HG02870 (cell line): Measurements from ENCODE around the gene CTNND1.
"Not testable (repeated sequence)": the region's sequence is repeated elsewhere in the genome, so short reads cannot be mapped to it uniquely, and the experiment has no call there.

Experiments
- ATAC-seq: cut with Tn5 transposase; IDR thresholded peaks from one replicate; pipeline ENCODE4 v1.9.1; 2021; ENCODE audit warnings: mild to moderate bottlenecking, moderate library complexity; ENCODE audit not compliant: unreplicated experiment

CTNND1 gene, protein sequence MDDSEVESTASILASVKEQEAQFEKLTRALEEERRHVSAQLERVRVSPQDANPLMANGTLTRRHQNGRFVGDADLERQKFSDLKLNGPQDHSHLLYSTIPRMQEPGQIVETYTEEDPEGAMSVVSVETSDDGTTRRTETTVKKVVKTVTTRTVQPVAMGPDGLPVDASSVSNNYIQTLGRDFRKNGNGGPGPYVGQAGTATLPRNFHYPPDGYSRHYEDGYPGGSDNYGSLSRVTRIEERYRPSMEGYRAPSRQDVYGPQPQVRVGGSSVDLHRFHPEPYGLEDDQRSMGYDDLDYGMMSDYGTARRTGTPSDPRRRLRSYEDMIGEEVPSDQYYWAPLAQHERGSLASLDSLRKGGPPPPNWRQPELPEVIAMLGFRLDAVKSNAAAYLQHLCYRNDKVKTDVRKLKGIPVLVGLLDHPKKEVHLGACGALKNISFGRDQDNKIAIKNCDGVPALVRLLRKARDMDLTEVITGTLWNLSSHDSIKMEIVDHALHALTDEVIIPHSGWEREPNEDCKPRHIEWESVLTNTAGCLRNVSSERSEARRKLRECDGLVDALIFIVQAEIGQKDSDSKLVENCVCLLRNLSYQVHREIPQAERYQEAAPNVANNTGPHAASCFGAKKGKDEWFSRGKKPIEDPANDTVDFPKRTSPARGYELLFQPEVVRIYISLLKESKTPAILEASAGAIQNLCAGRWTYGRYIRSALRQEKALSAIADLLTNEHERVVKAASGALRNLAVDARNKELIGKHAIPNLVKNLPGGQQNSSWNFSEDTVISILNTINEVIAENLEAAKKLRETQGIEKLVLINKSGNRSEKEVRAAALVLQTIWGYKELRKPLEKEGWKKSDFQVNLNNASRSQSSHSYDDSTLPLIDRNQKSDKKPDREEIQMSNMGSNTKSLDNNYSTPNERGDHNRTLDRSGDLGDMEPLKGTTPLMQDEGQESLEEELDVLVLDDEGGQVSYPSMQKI

DNA sequence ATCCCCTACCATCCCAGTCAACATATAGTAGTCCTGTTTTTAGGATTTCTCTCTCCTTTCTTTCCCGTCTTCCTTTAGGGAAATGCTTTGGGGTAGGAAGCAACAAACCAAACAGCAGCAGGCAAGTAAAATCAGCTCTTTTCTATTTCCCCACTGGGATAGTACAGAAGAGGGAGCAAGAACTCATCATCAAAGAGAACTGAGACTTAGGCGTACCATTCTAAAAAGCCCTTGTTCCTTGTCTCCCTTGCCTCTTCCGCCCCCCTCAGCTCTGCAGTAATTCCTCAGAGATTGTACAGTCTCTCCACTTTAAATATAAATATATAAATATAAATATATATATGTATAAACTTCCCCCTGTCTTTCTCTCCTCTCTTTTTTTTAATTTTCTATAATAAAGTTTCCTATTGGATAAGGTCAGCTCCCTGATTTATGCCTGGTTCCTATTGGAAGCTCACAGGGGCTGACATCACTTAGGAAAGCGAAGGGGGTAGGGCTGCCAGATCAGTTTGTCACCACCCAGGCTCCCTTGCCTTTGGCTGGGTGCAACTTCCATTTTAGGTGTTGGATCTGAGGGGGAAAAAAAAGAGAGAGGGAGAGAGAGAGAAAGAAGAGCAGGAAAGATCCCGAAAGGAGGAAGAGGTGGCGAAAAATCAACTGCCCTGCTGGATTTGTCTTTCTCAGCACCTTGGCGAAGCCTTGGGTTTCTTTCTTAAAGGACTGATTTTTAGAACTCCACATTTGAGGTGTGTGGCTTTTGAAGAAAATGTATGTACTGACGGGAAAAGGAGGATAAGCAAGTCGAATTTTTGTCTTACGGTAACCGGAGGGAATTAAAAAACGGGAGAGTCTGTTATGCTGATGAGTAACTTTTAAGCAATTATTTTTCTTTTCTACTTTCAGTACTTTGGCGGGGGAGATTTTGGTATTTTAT is at the start of gene CTNND1:
Gene CTNND1, plus strand, starts transcription at position 502 of the 934 bp plus-strand sequence. CDS start 29,677 bp downstream, outside the sequence.
- ATAC-seq, result no peak

DNA sequence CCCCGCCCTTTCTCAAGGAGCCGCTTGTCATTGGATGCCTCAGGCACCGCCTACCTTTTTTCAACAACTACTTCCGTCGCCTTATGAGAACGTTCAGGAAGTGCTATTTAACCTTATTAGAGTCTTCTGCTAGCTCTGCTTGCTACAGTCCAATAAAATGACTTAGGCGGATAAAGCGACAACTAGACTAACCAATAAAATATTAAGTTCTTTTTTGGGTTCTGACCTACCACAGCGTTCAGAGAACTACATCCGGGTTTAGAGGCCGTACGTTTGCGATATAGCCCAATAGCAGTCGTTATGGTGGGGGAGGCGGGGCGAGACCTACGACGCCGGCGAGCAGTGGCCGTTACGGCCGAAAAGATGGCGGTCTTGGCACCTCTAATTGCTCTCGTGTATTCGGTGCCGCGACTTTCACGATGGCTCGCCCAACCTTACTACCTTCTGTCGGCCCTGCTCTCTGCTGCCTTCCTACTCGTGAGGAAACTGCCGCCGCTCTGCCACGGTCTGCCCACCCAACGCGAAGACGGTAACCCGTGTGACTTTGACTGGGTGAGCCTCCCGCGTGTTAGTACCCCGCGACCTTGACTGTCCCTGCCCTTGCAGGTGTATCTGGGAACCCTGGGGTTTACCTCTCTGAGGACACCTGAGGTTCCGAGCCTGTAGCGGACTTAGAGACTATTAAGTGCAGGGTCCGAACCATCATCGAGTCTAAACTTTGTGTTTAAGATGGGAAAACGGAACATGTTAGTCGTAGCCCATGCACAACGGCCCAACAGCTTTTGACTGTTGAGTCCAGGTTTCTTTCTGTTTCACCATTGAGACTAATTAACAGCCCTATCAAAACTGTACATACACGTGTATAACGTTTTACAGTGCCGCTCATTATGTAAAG is 49.1 kb upstream of the CTNND1 start, which contains the start of gene TMX2:
Gene TMX2, plus strand, starts transcription at position 338 of the 895 bp plus-strand sequence. Its CDS starts 26 bp downstream, at position 364.
- ATAC-seq, result peak; percentile 92

DNA sequence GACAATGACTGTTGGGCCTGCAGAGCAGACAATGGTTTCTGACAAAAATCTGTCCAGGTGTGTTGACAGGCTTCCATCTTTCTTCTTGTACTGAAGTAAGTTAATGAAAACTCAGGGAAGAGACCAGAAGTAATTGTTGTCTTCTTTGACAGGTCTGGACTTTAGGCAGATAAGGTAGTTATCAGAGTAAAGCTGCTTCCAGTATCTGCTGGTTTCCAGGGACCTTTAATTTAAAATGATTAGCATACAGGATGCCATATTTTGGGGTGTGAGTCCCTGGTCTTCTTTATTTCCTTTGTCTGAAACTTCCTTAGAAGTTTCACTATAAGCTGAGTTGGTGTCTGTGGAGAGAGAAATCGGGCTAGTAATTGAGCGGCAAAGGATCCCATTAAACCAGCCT is 47.8 kb upstream of the CTNND1 start:
- no peak for ATAC-seq

DNA sequence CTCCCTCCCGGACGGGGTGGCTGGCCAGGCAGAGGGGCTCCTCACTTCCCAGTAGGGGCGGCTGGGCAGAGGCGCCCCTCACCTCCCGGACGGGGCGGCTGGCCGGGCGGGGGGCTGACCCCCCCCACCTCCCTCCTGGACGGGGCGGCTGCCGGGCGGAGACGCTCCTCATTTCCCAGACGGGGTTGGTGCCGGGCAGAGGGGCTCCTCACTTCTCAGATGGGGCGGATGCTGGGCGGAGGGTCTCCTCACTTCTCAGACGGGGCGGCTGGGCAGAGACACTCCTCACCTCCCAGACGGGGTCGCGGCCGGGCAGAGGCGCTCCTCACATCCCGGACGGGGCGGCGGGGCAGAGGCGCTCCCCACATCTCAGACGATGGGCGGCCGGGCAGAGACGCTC is 44.9 kb upstream of the CTNND1 start:
- not testable (repeated sequence) for ATAC-seq

DNA sequence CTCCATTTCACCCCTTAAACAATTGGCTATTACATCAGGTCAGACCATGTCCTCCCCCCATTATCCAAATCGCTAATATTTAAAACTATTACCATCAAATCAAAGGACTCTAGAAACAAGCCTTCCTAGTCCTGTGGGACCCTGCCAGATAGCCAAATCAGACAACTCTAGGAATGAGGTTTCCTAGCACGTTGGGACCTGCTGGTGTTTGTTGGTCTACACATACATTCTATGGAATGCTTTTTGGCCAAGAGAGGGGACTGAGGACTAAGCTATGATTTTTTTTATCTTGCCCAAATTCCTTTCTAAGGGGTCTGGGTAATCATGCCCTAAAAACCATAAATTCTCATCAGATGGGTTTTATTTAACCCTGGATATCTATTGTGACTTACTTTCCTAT is 34.4 kb upstream of the CTNND1 start:
- no peak for ATAC-seq

DNA sequence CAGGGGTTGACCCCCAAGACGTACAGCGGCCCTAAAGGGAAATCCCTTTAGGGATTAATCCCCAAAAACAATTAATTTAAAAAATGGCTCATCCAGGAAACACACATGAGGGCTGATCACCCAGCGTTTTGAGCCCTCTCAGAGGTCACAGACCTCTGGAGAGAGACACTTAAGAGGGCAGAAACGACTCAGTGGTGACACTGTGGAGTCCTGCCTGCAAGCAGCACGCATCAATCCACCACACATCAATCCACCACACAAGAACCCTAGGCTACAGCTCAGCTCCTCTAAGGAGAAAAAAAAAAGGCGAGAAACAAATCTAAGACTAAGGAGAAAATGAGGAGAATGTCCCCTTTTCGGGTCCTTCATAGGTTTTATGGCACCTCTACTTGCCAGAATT is 32.8 kb upstream of the CTNND1 start:
- peak; percentile 43 for ATAC-seq

DNA sequence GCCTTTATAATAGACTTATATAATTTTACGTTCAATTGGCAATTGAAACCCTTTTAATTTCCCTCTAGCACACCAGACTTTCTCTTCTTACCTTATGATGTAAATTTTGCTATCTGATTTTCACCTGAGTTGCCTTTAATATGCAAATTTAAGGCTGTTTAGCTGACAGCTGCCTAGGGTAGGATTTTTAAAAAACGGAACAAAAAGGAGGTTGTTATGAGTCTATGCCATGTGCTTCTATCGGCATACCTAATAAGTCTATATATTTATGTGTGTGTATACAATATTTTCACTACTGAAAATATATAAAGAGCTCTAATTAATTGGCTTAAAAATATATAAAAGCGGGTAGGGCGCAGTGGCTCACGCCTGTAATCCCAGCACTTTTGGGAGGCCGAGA is 32.1 kb upstream of the CTNND1 start:
- peak; percentile 66 for ATAC-seq

DNA sequence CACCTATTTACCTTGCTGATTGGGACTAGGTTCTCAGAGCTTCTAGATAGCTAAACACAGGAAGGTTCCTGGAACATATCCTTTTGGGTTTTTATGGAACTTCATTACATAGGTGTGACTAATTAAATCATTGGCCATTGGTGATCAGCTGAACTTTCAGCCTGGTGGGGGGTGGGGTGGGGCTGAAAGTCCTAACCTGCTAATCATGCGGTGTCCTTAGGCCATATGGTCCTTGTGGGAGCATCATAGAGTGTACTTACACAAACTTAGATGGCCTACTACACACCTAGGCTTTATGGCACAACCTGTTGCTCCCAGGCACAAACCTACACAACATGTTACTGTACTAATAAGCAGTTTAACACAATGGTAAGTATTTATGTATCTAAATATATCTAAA is 28.9 kb upstream of the CTNND1 start:
- ATAC-seq, result no peak

DNA sequence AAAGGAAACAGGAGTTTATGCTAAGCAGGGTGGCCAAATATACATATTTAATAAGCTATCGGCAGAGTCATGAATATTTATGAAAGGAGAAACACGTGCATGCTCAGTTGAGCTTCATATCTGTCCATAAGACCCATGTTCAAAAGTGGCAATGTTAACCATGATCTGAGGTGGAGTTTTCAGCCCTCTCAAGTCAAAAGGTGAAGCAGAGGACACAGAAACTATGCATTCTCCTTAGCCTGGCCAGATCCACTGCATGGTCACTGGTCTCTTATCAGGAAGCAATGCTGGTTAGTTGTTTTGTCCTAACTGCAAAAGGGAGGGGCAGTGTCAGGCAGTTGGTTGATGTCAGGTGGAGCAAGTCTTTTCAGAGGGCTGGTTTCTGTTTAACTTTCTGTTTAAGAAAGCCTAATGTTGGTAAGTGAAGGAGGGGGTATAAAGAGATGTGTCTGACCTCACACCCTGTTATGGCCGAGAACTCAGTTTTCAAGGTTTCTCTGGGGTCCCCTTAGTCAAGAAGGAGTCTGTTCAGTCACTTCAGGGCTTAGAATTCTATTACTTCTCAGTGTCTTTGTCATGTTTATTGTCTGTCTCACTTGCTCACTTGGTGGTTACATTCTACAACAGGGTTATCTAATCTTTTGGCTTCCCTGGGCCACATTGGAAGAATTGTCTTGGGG is 25.8 kb upstream of the CTNND1 start:
- ATAC-seq, result no peak

DNA sequence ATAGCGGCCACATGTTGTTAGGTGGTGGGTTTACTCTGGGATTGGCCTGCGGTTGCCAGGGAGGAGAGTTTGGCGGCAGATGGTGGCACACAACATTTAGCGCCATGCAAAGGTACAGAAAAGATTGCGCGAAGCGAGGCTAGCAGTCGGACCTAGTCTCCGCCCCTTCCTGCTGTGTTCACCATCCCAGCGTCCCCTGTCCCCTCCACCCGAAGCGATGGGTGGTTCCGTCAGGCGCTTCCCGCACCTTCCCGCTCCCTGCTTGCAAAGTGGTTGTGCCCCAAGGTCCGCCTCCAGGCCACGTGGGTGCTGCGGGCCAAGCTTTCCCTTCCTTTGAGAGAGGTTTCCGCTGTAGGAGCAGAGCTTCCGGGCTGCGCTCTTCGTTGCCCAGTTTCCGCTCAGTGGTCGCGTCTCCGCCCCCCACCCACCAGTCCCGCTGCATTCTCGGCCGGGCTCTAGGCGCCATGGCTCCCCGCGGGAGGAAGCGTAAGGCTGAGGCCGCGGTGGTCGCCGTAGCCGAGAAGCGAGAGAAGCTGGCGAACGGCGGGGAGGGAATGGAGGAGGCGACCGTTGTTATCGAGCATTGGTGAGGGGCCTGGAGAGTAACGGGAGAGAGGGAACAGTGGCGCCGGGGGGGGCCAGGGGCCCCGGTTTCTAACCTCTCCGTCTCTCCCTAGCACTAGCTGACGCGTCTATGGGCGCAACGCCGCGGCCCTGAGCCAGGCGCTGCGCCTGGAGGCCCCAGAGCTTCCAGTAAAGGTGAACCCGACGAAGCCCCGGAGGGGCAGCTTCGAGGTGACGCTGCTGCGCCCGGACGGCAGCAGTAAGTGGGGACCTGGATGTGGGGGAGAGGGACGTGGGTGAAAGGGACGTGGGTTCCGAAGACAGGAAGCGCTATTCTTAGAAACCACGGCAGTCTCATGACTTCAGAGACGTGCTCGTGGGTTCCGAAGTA is 20.2 kb upstream of the CTNND1 start, which contains the start of gene SELENOH:
Gene SELENOH, plus strand, starts transcription at position 360 of the 955 bp plus-strand sequence. Its CDS starts 105 bp downstream, at position 465.
- ATAC-seq, result peak; percentile 89

DNA sequence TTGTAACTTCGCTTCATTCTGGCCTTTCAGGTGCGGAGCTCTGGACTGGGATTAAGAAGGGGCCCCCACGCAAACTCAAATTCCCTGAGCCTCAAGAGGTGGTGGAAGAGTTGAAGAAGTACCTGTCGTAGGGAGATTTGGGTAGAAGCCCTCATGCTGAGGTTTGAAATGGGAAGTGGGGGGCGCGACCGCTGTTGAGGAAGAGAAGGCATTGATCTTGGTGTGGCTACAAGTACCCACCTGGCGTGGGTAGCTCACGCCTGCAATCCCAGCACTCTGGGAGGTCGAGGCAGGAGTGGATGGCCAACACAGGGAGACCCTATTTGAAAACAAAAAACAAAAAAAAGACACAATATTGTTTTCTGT is 19.5 kb upstream of the CTNND1 start:
- no peak for ATAC-seq

DNA sequence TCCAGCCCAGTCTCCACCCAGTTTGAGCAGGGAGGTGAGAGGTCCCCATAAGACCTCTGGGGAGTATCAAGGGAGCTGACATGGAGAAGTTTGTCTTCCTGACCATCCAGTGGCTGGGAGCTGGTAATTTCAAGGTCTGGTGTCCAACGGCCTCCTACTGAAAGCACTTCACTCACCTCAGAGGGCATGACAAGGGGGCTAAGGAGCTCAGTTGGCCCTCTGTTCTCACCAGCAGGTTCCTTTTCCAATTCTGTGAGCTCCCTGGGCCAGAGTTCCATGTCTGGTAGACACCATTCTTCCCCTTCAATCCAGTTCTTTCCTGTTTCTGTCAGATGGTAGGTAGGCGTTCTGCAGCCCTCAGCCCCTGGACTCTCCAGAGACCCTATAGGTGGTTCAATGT is 17.2 kb upstream of the CTNND1 start:
- ATAC-seq, result no peak

DNA sequence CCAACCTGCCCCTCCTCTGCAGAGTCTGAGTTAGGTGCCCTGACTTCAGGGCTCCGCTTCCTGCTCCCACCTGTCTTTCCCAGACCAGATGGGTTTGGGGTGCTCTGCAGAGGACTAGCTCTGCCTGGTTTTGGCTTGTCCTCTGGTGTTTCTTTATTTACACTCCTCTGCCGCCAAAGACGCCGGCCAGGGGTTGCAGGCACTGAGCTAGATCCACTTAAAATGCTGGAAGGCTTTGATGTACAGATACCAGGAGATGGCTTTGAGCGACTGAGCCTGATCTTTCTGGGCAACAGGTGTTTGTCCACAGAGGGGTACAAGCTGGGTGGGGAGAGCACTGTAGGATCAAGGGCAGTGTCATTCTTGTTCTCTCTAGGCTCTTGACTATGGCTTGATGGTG is 16.4 kb upstream of the CTNND1 start:
- ATAC-seq, result no peak

DNA sequence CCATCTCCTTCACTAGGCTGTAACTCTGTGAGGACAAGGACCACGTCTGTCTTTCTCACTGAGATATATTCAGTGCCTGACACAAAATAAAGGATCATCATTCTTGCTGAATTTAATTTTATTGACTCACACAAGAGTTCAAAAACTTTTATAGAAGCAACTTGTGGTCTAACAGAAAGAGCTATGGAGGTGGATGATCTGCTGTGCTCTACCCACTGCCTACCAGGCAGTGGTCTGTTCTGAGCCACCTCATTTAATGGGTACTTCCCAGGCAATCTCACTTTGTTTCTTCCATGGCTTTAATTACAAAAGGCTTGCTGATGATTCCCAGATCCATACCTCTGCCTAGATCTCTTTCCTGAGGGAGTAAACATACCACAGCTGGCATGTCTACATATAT is 14.7 kb upstream of the CTNND1 start:
- no peak for ATAC-seq

DNA sequence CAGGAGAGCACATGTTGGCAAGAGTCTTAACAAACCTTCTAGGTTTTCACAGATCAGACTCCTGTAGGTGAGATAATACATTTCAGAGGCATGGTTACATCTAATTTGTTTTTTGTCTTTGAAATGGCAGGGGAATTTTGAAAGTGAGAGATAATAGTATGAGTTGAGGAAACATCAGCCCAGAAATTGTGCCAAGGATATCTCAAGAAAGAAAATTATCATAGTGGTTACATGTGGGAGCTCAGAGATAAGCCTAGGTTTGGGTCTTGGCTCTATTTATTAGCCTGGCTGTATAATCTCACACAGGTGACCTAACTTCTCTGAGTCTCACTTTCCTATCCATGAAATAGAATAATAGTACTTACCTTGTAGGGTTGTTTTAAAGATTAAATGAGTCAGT is 10.4 kb upstream of the CTNND1 start:
- no peak for ATAC-seq

DNA sequence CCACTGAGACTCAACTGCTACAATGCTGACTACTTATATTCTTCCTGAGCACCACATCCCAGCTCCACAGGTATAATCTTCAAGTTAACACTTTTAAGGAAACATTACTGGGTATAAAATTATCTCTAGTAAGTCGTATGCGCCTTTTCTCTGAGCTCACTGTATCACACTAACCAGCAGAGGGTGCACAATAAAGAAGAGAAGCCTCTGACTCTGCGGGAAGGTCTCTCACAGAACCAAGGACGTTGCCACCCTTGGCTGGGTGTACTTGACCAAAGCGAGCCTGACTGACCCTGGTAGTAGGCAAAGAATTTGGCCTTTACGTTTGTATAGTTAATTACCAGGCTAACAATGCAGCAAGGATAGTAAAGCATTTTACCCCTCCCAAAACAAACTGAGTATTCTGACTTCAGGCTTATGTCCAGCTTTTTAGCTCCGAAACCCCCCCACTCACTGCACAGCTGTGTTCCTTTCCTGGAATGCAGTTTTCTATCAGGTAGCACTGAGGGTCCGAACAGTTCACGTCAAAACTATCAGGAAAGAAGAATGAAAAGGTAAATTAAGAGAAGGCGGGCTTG is 9.8 kb upstream of the CTNND1 start, which contains the start of gene BTBD18:
Gene BTBD18, minus strand, starts transcription at position 144 of the 578 bp plus-strand sequence. CDS start 631 bp downstream, outside the sequence.
- peak; percentile 52 for ATAC-seq

DNA sequence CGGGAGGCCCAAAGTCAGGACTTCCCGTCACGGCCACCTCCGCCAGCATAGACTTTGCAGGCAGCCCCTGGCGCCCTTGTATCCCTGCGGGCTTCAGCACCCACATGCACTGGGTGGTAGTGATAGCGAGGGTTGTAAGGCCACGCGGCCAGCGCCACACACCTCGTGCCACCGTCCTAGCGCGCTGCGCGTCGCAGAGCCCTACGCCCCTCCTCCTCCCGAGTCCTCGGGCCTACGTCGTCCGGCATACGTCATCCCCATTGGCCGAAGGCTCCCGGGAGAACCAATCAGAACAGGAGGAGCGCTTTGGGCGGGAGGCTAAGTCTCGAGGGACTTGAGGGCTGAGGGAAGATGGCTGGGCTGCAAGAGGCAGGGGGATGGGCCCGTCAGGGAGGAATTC is 8.6 kb upstream of the CTNND1 start:
- no peak for ATAC-seq
